H1 (cell line): ENCODE measurements around the gene ORMDL1. TPM values are rescaled to one million over a fixed set of nuclear protein-coding genes. Genes with fewer than 3 reads are reported as not detected.
A peak's percentile ranks its signal among the peaks of the same experiment; 100 is the strongest.

ENCODE experiments used
- CTCF ChIA-PET: fragments of 300-600 bp; sonication (Branson Sonifier 250); formaldehyde crosslinking; loops from one replicate; lab custom pipeline; 2021; ENCODE audit not compliant: partially characterized antibody; lab: Charles Lee
- POLR2A ChIA-PET: fragments of 300-600 bp; sonication (Branson Sonifier 250); formaldehyde crosslinking; loops from one replicate; lab custom pipeline; 2021; ENCODE audit warnings: inconsistent platforms; ENCODE audit not compliant: partially characterized antibody; lab: Charles Lee
- DNase-seq, 2 experiments: peaks; one replicate each; pipeline versions ENCODE4 v3.0.0 to v3.0.0-alpha.2; 2010 to 2022; ENCODE audit warnings: low spot score in 2 of 2, low read depth in 1 of 2, mixed read lengths in 1 of 2
- FAIRE-seq: peaks from 2 replicates; lab custom pipeline; 2011; peaks lifted over from hg19 to GRCh38; lab: Jason Lieb, UNC
- H2AFZ ChIP-seq: 2 replicates; pipeline ENCODE4 v1.8.1; 2012; ENCODE audit warnings: low read length, inconsistent platforms
- H2AK5ac ChIP-seq: 2 replicates; pipeline ENCODE4 v1.6.1; 2013; ENCODE audit warnings: low read depth, low read length
- H2BK120ac ChIP-seq: replicated peaks from 2 replicates; pipeline ENCODE3; 2013; ENCODE audit warnings: low read depth, low read length, inconsistent platforms
- H2BK12ac ChIP-seq: 2 replicates; pipeline ENCODE4 v1.6.1; 2013; ENCODE audit warnings: low read depth, low read length
- H2BK15ac ChIP-seq: 2 replicates; pipeline ENCODE4 v1.6.1; 2013; ENCODE audit warnings: low read length
- H2BK20ac ChIP-seq: 2 replicates; pipeline ENCODE4 v1.6.1; 2013; ENCODE audit warnings: low read length
- H2BK5ac ChIP-seq: 2 replicates; pipeline ENCODE4 v1.6.1; 2013; ENCODE audit warnings: low read depth, low read length
- H3K14ac ChIP-seq: 2 replicates; pipeline ENCODE4 v1.6.1; 2013; ENCODE audit warnings: inconsistent platforms; ENCODE audit not compliant: insufficient read length
- H3K18ac ChIP-seq: 2 replicates; pipeline ENCODE4 v1.6.1; 2013; ENCODE audit warnings: low read length; ENCODE audit errors: extremely low read depth
- H3K23ac ChIP-seq: 2 replicates; pipeline ENCODE4 v1.6.1; 2013; ENCODE audit warnings: inconsistent platforms; ENCODE audit not compliant: insufficient read length
- H3K23me2 ChIP-seq: 2 replicates; pipeline ENCODE4 v1.6.1; 2013; ENCODE audit warnings: low read depth, low read length
- H3K27ac ChIP-seq: 2 replicates; pipeline ENCODE4 v1.6.1; 2011; ENCODE audit warnings: low read depth, low read length, inconsistent platforms
- H3K27me3 ChIP-seq, 4 experiments: replicated peaks in 1 of 4; 1 replicate in 1 of 4; 2 replicates in 3 of 4; pipeline versions ENCODE4 v1.6.1 to v1.8.1; 2011 to 2013; ENCODE audit warnings: low read length in 3 of 4, mild to moderate bottlenecking in 3 of 4, inconsistent platforms in 2 of 4, mixed read lengths in 2 of 4, moderate library complexity in 1 of 4; ENCODE audit not compliant: control insufficient read depth in 3 of 4, insufficient read depth in 3 of 4; ENCODE audit errors: extremely low read depth in 1 of 4
- H3K36me3 ChIP-seq, 4 experiments: 2 replicates each; pipeline versions ENCODE4 v1.6.1 to v1.8.1; 2011 to 2013; ENCODE audit warnings: mild to moderate bottlenecking in 4 of 4, low read length in 3 of 4, moderate library complexity in 2 of 4, control low read depth in 1 of 4, inconsistent platforms in 1 of 4; ENCODE audit not compliant: insufficient read depth in 4 of 4, control insufficient read depth in 2 of 4
- H3K4ac ChIP-seq: replicated peaks from 2 replicates; pipeline ENCODE3; 2013; ENCODE audit warnings: low read length, low read depth, mixed read lengths, inconsistent platforms; ENCODE audit not compliant: insufficient read length
- H3K4me1 ChIP-seq, 4 experiments: replicated peaks in 1 of 4; 1 replicate in 1 of 4; 2 replicates in 3 of 4; pipeline versions ENCODE4 v1.6.1 to v1.8.1; 2011 to 2013; ENCODE audit warnings: low read length in 3 of 4, inconsistent platforms in 2 of 4, mixed read lengths in 1 of 4; ENCODE audit not compliant: insufficient read depth in 4 of 4, control insufficient read depth in 3 of 4
- H3K4me2 ChIP-seq, 2 experiments: 2 replicates each; pipeline versions ENCODE4 v1.6.1 to v1.8.1; 2011 to 2013; ENCODE audit warnings: low read depth in 2 of 2, low read length in 2 of 2, control low read depth in 1 of 2, inconsistent platforms in 1 of 2, mild to moderate bottlenecking in 1 of 2; ENCODE audit not compliant: insufficient read depth in 1 of 2
- H3K4me3 ChIP-seq, 4 experiments: fragments of 200-600, 300-600 bp in 1 of 4; sonication (generic), shearing (Covaris generic), sonication (Bioruptor Twin) in 1 of 4; 2 replicates each; pipeline versions ENCODE4 v1.5.1 to v1.8.1; 2011 to 2016; ENCODE audit warnings: low read length in 4 of 4, low read depth in 3 of 4, control low read depth in 2 of 4, inconsistent platforms in 2 of 4, mild to moderate bottlenecking in 2 of 4, mixed read lengths in 1 of 4, moderate library complexity in 1 of 4; ENCODE audit not compliant: insufficient read depth in 2 of 4; ENCODE audit errors: extremely low read depth in 1 of 4
- H3K56ac ChIP-seq: replicated peaks from 2 replicates; pipeline ENCODE3; 2013; ENCODE audit warnings: low read depth, mild to moderate bottlenecking, mixed read lengths, low read length, inconsistent platforms; ENCODE audit not compliant: insufficient read length
- H3K79me1 ChIP-seq: 2 replicates; pipeline ENCODE4 v1.6.1; 2013; ENCODE audit warnings: low read depth, low read length, control low read depth
- H3K79me2 ChIP-seq, 2 experiments: 2 replicates each; pipeline versions ENCODE4 v1.6.1 to v1.8.1; 2012 to 2013; ENCODE audit warnings: low read length in 2 of 2, mild to moderate bottlenecking in 2 of 2, inconsistent platforms in 1 of 2; ENCODE audit not compliant: insufficient read depth in 2 of 2, control insufficient read depth in 1 of 2
- H3K9ac ChIP-seq, 4 experiments: replicated peaks in 1 of 4; 1 replicate in 1 of 4; 2 replicates in 3 of 4; pipeline versions ENCODE4 v1.6.1 to v1.8.1; 2011 to 2013; ENCODE audit warnings: low read depth in 3 of 4, low read length in 3 of 4, control low read depth in 2 of 4, mild to moderate bottlenecking in 2 of 4, moderate library complexity in 2 of 4, inconsistent platforms in 1 of 4; ENCODE audit errors: extremely low read depth in 1 of 4
- H3K9me3 ChIP-seq, 2 experiments: 2 replicates each; pipeline versions ENCODE4 v1.6.1 to v1.8.1; 2012 to 2013; ENCODE audit warnings: mild to moderate bottlenecking in 2 of 2, moderate library complexity in 2 of 2, control low read depth in 1 of 2, inconsistent platforms in 1 of 2, low read depth in 1 of 2, low read length in 1 of 2, mixed read lengths in 1 of 2; ENCODE audit not compliant: insufficient read depth in 2 of 2
- H4K20me1 ChIP-seq, 2 experiments: replicated peaks in 1 of 2; 2 replicates each; pipeline versions ENCODE3 to v1.8.1; 2011 to 2013; ENCODE audit warnings: inconsistent platforms in 2 of 2, low read length in 2 of 2, mild to moderate bottlenecking in 1 of 2; ENCODE audit not compliant: insufficient read depth in 2 of 2, control insufficient read depth in 1 of 2
- H4K5ac ChIP-seq: 2 replicates; pipeline ENCODE4 v1.6.1; 2013; ENCODE audit warnings: low read length, low read depth, mixed read lengths, inconsistent platforms; ENCODE audit not compliant: insufficient read length
- H4K8ac ChIP-seq: 2 replicates; pipeline ENCODE4 v1.8.0; 2013; ENCODE audit warnings: mild to moderate bottlenecking, moderate library complexity, low read length, inconsistent platforms; ENCODE audit not compliant: insufficient read depth; ENCODE audit errors: extremely low read depth
- H4K91ac ChIP-seq: replicated peaks from 2 replicates; pipeline ENCODE3; 2013; ENCODE audit warnings: low read length, mixed read lengths, inconsistent platforms; ENCODE audit not compliant: insufficient read length
- EGR1 ChIP-seq: IDR thresholded peaks from 2 replicates; pipeline ENCODE4 v1.6.1; 2011; ENCODE audit warnings: low read depth, low read length, borderline replicate concordance
- EZH2 ChIP-seq: fragments of 200-600 bp; sonication (generic); IDR thresholded peaks from 2 replicates; pipeline ENCODE4 v1.7.1; 2012; ENCODE audit warnings: low read depth, mild to moderate bottlenecking, moderate library complexity, low read length, inconsistent platforms; ENCODE audit not compliant: severe bottlenecking
- KDM4A ChIP-seq: IDR thresholded peaks from one replicate; pipeline ENCODE4 v1.7.1; 2012; ENCODE audit warnings: low read depth, mild to moderate bottlenecking, moderate library complexity, low read length, inconsistent platforms; ENCODE audit not compliant: severe bottlenecking
- PHF8 ChIP-seq: fragments of 200-600 bp; sonication (generic); conservative IDR thresholded peaks from 2 replicates; pipeline ENCODE4 v1.7.1; 2012; ENCODE audit warnings: low read depth, mild to moderate bottlenecking, inconsistent platforms, low read length, moderate library complexity
- POU5F1 ChIP-seq: IDR thresholded peaks from 2 replicates; pipeline ENCODE4 v1.6.1; 2011; ENCODE audit warnings: low read depth, mild to moderate bottlenecking, low read length, moderate library complexity
- SAP30 ChIP-seq: fragments of 300-600 bp; sonication (generic); IDR thresholded peaks from 2 replicates; pipeline ENCODE4 v1.7.1; 2012; ENCODE audit warnings: low read length, moderate library complexity, mild to moderate bottlenecking, inconsistent platforms; ENCODE audit not compliant: insufficient read depth, insufficient replicate concordance
- WGBS, 2 experiments: shearing (Covaris generic) in 1 of 2; methylation state at CpG; one replicate each; pipeline versions ENCODE4 v1.1.6 to v1.1.7; 2013 to 2015; ENCODE audit warnings: low lambda C conversion rate in 2 of 2, mixed read lengths in 2 of 2, inconsistent platforms in 1 of 2, low coverage in 1 of 2, missing lambda C conversion rate in 1 of 2; ENCODE audit not compliant: insufficient replicate concordance in 2 of 2, insufficient coverage in 1 of 2, insufficient read length in 1 of 2; ENCODE audit errors: extremely low coverage in 1 of 2, missing lambda C conversion rate in 1 of 2; 5-methylcytosine and 5-hydroxymethylcytosine counted together
- polyA plus RNA-seq, 7 experiments: library from polyadenylated mRNA; depleted of rRNA in 3 of 7; stranded (reverse) in 5 of 7; unstranded in 2 of 7; fragments of >200 nt in 5 of 7; fragments of 200-250 nt in 2 of 7; gene quantifications; 1 replicate in 5 of 7; 2 replicates in 1 of 7; 4 replicates in 1 of 7; pipeline versions ENCODE4 v1.2.1 to v1.2.3, GENCODE V29; 2011 to 2013; ENCODE audit warnings: missing spikeins in 2 of 7, mixed read lengths in 2 of 7
- total RNA-seq: library from RNA; stranded (reverse); fragmentation: NEBNext Ultra II Directional; extraction: Animal tissue kit (Norgen Biotek cat#: 25700); gene quantifications from 2 replicates; pipeline ENCODE4 v1.2.1, GENCODE V29; 2021

ORMDL1 gene
- total and polyA plus RNA-seq, 2 of the 8 experiments (the other 6 are each of a cell fraction or from before 2014, with no cell fraction given) = 34.9 to 58.1 TPM

DNA sequence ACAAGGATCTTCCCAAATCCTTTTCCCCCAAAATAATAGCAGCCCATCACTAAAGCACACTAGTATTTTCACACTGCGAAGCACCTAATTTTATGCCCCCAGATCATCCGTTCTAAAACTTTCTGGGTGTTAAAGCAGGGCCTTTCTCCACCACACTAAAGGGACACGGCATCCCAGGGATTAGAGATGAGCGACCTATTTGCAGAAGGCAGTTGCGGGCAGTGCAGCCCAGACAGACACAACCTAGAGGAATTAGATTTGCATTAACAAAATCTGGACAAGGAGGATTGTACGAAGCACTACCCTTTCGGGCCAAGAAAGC lies 21.9 kb downstream of the ORMDL1 start:
- TF ChIP-seq EZH2 (no peak), EGR1 (no peak), KDM4A (peak; percentile 28), POU5F1 (no peak), PHF8 (no peak; the same call in 1 of the 2 replicates), SAP30 (peak; percentile 21)
- TF ChIP-seq, all 59 proteins: peak for 2
- H4K20me1 ChIP-seq = no peaks in the 10 kb centered on the region
- ChIA-PET POLR2A (interaction anchor here (0.8 to 4.3 kb wide), 9 partner anchors 12 to 418 kb away, joined by 3 to 28 read pairs (median 4); partner anchors contain the start of genes ORMDL1, PMS1 and WDR75), CTCF (interaction anchor here (0.7 to 3.1 kb wide), 25 partner anchors 9 to 295 kb away, joined by 3 to 33 read pairs (median 4); partner anchors contain the start of genes ASNSD1, ORMDL1 and PMS1)
- no peak overlapping the region for H3K14ac ChIP-seq
- no peak overlapping the region for H2BK15ac ChIP-seq
- no peak overlapping the region for H2BK20ac ChIP-seq
- no peak for DNase-seq
- peak overlapping the region; percentile 34; the same call in 1 of the 2 replicates for H3K18ac ChIP-seq
- peak overlapping the region; percentile 81 to 91 (median 88) for H3K4me3 ChIP-seq
- H3K4ac ChIP-seq = peak overlapping the region; percentile 82
- H3K79me2 ChIP-seq = no peaks in the 10 kb centered on the region
- H2AK5ac ChIP-seq = no peak overlapping the region
- peaks cover 0 to 6% (median 0%) of the 10 kb centered on the region in 4 experiments; a peak in 2 of 8 replicates for H3K36me3 ChIP-seq
- FAIRE-seq = no peak
- H3K27me3 ChIP-seq = no peaks in the 10 kb centered on the region
- no peak overlapping the region for H3K23ac ChIP-seq
- peak overlapping the region; percentile 82 for H4K5ac ChIP-seq
- H2BK12ac ChIP-seq = no peak overlapping the region
- no peaks in the 10 kb centered on the region for H3K23me2 ChIP-seq
- H3K4me1 ChIP-seq = no peaks in the 10 kb centered on the region; a peak in 1 of 7 replicates
- H3K4me2 ChIP-seq = peak overlapping the region; percentile 49 to 75
- H2BK5ac ChIP-seq = peak overlapping the region; percentile 87; the same call in 1 of the 2 replicates
- peak overlapping the region; percentile 71 for H3K56ac ChIP-seq
- peak overlapping the region; percentile 85; the same call in 1 of the 2 replicates for H3K27ac ChIP-seq
- no peaks in the 10 kb centered on the region for H3K9me3 ChIP-seq
- peak overlapping the region; percentile 95 for H2AFZ ChIP-seq
- peak overlapping the region; percentile 68; the same call in 1 of the 2 replicates for H4K8ac ChIP-seq
- H3K9ac ChIP-seq = peak overlapping the region; percentile 86 to 91 (median 90)
- H4K91ac ChIP-seq = no peak overlapping the region
- WGBS, 2 experiments = 2% methylated on average over 7 of the region's 7 CpGs; no CpG with 5 or more reads in 1 of the 2 experiments
- no peak overlapping the region for H2BK120ac ChIP-seq
- H3K79me1 ChIP-seq = no peaks in the 10 kb centered on the region
